OCI-LY7 (cell line): ENCODE measurements around the gene ZNF70.

Experiments
- EZH2phosphoT487 ChIP-seq: fragments of 200-600 bp; sonication (generic); IDR thresholded peaks from 2 replicates; pipeline ENCODE4 v1.6.1; 2018; ENCODE audit warnings: low read depth, borderline replicate concordance, mild to moderate bottlenecking, mixed run types, antibody characterized with exemption, low read length, moderate library complexity, mixed read lengths
- TF ChIP-seq, protein P1 (sequence below): fragments of 200-600 bp; sonication (generic); conservative IDR thresholded peaks from 2 replicates; pipeline ENCODE4 v1.5.1; 2014; ENCODE audit warnings: mild to moderate bottlenecking, antibody characterized with exemption, low read length, moderate library complexity, mixed read lengths

GRCh38 chr22:23774922-23775436, 24.1 kb upstream of the ZNF70 start:
- TF ChIP-seq, protein P1, sequence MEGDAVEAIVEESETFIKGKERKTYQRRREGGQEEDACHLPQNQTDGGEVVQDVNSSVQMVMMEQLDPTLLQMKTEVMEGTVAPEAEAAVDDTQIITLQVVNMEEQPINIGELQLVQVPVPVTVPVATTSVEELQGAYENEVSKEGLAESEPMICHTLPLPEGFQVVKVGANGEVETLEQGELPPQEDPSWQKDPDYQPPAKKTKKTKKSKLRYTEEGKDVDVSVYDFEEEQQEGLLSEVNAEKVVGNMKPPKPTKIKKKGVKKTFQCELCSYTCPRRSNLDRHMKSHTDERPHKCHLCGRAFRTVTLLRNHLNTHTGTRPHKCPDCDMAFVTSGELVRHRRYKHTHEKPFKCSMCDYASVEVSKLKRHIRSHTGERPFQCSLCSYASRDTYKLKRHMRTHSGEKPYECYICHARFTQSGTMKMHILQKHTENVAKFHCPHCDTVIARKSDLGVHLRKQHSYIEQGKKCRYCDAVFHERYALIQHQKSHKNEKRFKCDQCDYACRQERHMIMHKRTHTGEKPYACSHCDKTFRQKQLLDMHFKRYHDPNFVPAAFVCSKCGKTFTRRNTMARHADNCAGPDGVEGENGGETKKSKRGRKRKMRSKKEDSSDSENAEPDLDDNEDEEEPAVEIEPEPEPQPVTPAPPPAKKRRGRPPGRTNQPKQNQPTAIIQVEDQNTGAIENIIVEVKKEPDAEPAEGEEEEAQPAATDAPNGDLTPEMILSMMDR: no peak
- TF ChIP-seq EZH2phosphoT487: no peak
